OCI-LY7 (cell line): ENCODE results near the gene CALD1. TPM values are rescaled to one million over a fixed set of nuclear protein-coding genes. Genes with fewer than 3 reads are reported as not detected.

Source experiments
- BruUV-seq: library from RNA; stranded (reverse); fragments of 400-500 nt; replicated peaks from 2 replicates; lab custom pipeline; 2021; lab: Mats Ljungman, UMichigan
- CTCF ChIA-PET: fragments of 300-600 bp; sonication (Branson Sonifier 250); formaldehyde crosslinking; loops from one replicate; lab custom pipeline; 2022; ENCODE audit warnings: antibody characterized with exemption; ENCODE audit not compliant: unreplicated experiment; lab: Charles Lee
- POLR2A ChIA-PET: fragments of 300-600 bp; sonication (Branson Sonifier 250); formaldehyde crosslinking; loops from one replicate; lab custom pipeline; 2022; ENCODE audit warnings: antibody characterized with exemption; lab: Charles Lee
- DNase-seq: peaks from one replicate; pipeline ENCODE4 v3.0.0-alpha.2; 2015; ENCODE audit warnings: low spot score
- H2AFZ ChIP-seq: fragments of 200-600 bp; sonication (generic), shearing (Covaris generic); 2 replicates; pipeline ENCODE4 v1.6.1; 2014; ENCODE audit warnings: mild to moderate bottlenecking, antibody characterized with exemption, low read length, moderate library complexity
- H3K27ac ChIP-seq: fragments of 200-600 bp; sonication (generic); 2 replicates; pipeline ENCODE4 v1.5.1; 2014; ENCODE audit warnings: mixed run types, low read depth, mild to moderate bottlenecking, moderate library complexity, low read length, inconsistent platforms; ENCODE audit not compliant: poor library complexity, severe bottlenecking
- H3K36me3 ChIP-seq: fragments of 200-600 bp; sonication (generic); 2 replicates; pipeline ENCODE4 v1.6.1; 2014; ENCODE audit warnings: mild to moderate bottlenecking, antibody characterized with exemption, low read length, moderate library complexity, mixed read lengths; ENCODE audit not compliant: insufficient read depth
- H3K4me1 ChIP-seq: fragments of 200-600 bp; sonication (generic); 2 replicates; pipeline ENCODE4 v1.5.1; 2014; ENCODE audit warnings: mild to moderate bottlenecking, low read length; ENCODE audit not compliant: insufficient read depth, poor library complexity, severe bottlenecking
- H3K4me2 ChIP-seq: fragments of 200-600 bp; sonication (generic); 2 replicates; pipeline ENCODE4 v1.6.1; 2014; ENCODE audit warnings: mild to moderate bottlenecking, low read length
- H3K4me3 ChIP-seq: fragments of 200-600 bp; sonication (generic); 2 replicates; pipeline ENCODE4 v1.5.1; 2014; ENCODE audit warnings: mild to moderate bottlenecking, low read depth, low read length; ENCODE audit not compliant: poor library complexity, severe bottlenecking
- H3K79me2 ChIP-seq: fragments of 200-600 bp; sonication (generic); 2 replicates; pipeline ENCODE4 v1.6.1; 2016; ENCODE audit warnings: low read depth, mild to moderate bottlenecking, low read length, moderate library complexity, mixed read lengths; ENCODE audit not compliant: insufficient read depth
- H3K9me2 ChIP-seq: fragments of 200-600 bp; sonication (generic); 2 replicates; pipeline ENCODE4 v1.6.1; 2016; ENCODE audit warnings: mild to moderate bottlenecking, low read length, mixed read lengths; ENCODE audit not compliant: insufficient read depth
- H3K9me3 ChIP-seq: fragments of 200-600 bp; sonication (generic); 2 replicates; pipeline ENCODE4 v1.6.1; 2014; ENCODE audit warnings: mild to moderate bottlenecking, mixed run types, low read length, mixed read lengths
- H4K20me1 ChIP-seq: fragments of 200-600 bp; sonication (generic); 2 replicates; pipeline ENCODE4 v1.6.1; 2014; ENCODE audit warnings: mild to moderate bottlenecking, antibody characterized with exemption, low read length, moderate library complexity, mixed read lengths; ENCODE audit not compliant: insufficient read depth
- EZH2phosphoT487 ChIP-seq: fragments of 200-600 bp; sonication (generic); IDR thresholded peaks from 2 replicates; pipeline ENCODE4 v1.6.1; 2018; ENCODE audit warnings: low read depth, borderline replicate concordance, mild to moderate bottlenecking, mixed run types, antibody characterized with exemption, low read length, moderate library complexity, mixed read lengths
- intact Hi-C: fragments of 100-400 bp; cut with micrococcal nuclease; formaldehyde crosslinking; loops from one replicate; pipeline ENCODE4 v1.10.0; 2022; ENCODE audit not compliant: unreplicated experiment
- total RNA-seq, 2 experiments: library from RNA; depleted of rRNA in 1 of 2; stranded (reverse); fragments of >200 nt in 1 of 2; shearing (Covaris generic) in 1 of 2; gene quantifications; 2 replicates each; pipeline ENCODE4 v1.2.3, GENCODE V29; 2014 to 2022
- TF ChIP-seq, protein P1 (sequence below): fragments of 200-600 bp; sonication (generic); conservative IDR thresholded peaks from 2 replicates; pipeline ENCODE4 v1.5.1; 2014; ENCODE audit warnings: mild to moderate bottlenecking, antibody characterized with exemption, low read length, moderate library complexity, mixed read lengths

Gene CALD1
- total RNA-seq, 2 experiments from 2014 or later: 0.25 to 0.49 TPM

DNA sequence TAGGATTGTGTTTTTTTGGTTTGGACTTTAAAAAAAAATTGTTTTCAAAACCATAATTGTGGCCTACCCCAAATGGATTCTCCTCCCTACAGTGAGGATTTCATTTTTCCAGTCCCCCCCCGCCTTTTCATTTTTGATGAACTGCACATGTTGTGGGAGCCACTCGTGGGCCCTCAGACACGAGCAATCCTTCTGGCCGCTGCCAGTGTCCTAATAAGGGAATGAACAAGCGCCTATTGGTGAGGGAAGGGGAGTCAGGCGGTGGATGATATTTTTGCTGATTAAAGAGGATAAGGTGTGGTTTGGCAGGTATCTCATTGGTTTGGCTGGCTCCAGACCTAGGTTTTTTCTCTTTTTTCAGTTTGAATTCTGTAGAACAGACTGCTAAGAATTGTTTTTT lies 128.2 kb downstream of the CALD1 start:
- ChIA-PET POLR2A (no interaction called here), CTCF (no interaction called here)
- H2AFZ ChIP-seq: no peak overlapping the region
- DNase-seq: no peak
- no peak overlapping the region for H3K4me3 ChIP-seq
- no peaks in the 10 kb centered on the region for H3K79me2 ChIP-seq
- no peak overlapping the region for H3K4me2 ChIP-seq
- H3K36me3 ChIP-seq: no peaks in the 10 kb centered on the region
- no peaks in the 10 kb centered on the region for H3K9me3 ChIP-seq
- intact Hi-C loops: no loop called here
- BruUV-seq: no TSS peak
- no peaks in the 10 kb centered on the region for H3K9me2 ChIP-seq
- H3K4me1 ChIP-seq: no peaks in the 10 kb centered on the region
- no peak for TF ChIP-seq EZH2phosphoT487
- TF ChIP-seq, protein P1, sequence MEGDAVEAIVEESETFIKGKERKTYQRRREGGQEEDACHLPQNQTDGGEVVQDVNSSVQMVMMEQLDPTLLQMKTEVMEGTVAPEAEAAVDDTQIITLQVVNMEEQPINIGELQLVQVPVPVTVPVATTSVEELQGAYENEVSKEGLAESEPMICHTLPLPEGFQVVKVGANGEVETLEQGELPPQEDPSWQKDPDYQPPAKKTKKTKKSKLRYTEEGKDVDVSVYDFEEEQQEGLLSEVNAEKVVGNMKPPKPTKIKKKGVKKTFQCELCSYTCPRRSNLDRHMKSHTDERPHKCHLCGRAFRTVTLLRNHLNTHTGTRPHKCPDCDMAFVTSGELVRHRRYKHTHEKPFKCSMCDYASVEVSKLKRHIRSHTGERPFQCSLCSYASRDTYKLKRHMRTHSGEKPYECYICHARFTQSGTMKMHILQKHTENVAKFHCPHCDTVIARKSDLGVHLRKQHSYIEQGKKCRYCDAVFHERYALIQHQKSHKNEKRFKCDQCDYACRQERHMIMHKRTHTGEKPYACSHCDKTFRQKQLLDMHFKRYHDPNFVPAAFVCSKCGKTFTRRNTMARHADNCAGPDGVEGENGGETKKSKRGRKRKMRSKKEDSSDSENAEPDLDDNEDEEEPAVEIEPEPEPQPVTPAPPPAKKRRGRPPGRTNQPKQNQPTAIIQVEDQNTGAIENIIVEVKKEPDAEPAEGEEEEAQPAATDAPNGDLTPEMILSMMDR: no peak
- H4K20me1 ChIP-seq: no peaks in the 10 kb centered on the region
- no peak overlapping the region for H3K27ac ChIP-seq

DNA sequence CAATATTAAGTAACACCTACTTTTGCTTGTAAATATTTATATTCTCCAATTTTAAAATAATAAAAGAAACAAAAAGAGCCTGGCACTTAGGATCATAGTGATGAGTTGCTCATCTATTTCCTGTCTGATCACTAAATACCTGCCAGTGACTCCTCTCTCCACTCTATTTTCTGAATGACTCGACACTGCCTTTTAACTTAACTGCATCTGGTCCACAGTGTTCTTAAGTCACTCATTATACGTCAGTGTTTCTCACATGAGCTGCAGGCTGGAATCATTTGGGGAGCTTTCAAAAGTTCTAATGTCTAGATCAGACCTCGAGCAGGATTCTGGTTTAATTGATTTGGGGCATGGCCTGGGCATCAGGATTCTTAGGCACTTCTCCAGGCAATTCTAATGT lies 128.9 kb downstream of the CALD1 start:
- Histone ChIP-seq H4K20me1 (no peaks in the 10 kb centered on the region), H3K27ac (no peak overlapping the region), H3K9me3 (no peaks in the 10 kb centered on the region), H3K9me2 (no peaks in the 10 kb centered on the region), H3K36me3 (no peaks in the 10 kb centered on the region), H3K4me1 (no peaks in the 10 kb centered on the region), H3K79me2 (no peaks in the 10 kb centered on the region), H3K4me3 (no peak overlapping the region), H2AFZ (no peak overlapping the region), H3K4me2 (no peak overlapping the region)
- no TSS peak for BruUV-seq
- POLR2A ChIA-PET: no interaction called here
- no peak for DNase-seq
- TF ChIP-seq, protein P1: no peak
- no peak for TF ChIP-seq EZH2phosphoT487
- intact Hi-C loops: no loop called here
- CTCF ChIA-PET: no interaction called here

DNA sequence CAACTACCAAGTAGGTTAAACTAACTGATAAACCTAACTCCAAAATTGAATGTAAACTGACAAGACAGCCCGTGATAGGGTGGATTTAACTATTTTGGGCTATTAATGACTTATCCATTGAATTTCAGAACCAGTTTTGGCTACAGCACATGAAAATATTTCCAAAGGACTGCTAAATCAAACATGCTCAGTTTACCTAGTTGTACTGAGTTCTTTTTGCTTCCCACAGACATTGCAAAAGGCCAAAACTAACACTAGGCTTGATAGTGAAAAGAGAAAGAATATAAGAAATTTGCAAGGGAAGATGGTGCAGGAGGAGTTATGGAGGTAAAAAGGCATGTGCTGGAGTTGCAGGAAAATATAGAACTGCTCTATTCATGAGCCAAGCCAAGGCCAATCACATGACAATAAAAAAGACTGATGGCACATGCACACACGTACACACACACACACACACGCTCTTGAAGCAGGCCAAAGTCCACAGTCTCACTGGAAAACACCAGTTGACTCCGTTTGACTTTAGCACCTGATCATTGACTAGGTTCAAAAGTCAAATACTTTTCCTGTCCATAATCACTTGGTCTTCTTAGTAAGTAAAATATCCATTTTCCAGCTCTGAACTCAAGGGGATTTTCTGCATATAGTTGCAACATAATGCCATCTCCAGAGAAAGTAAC lies 130.9 kb downstream of the CALD1 start:
- no TSS peak for BruUV-seq
- H3K36me3 ChIP-seq: no peaks in the 10 kb centered on the region
- H2AFZ ChIP-seq: no peak overlapping the region
- TF ChIP-seq EZH2phosphoT487: no peak
- TF ChIP-seq, protein P1: no peak
- H3K4me1 ChIP-seq: no peaks in the 10 kb centered on the region
- no peaks in the 10 kb centered on the region for H3K9me2 ChIP-seq
- H3K4me2 ChIP-seq: no peak overlapping the region
- no peaks in the 10 kb centered on the region for H3K9me3 ChIP-seq
- intact Hi-C loops: no loop called here
- no peak overlapping the region for H3K4me3 ChIP-seq
- H3K27ac ChIP-seq: no peak overlapping the region
- H4K20me1 ChIP-seq: no peaks in the 10 kb centered on the region
- H3K79me2 ChIP-seq: no peaks in the 10 kb centered on the region
- POLR2A ChIA-PET: no interaction called here
- CTCF ChIA-PET: no interaction called here
- no peak for DNase-seq
